ENCODE results near the gene CREBBP.

The CREBBP gene

DNA sequence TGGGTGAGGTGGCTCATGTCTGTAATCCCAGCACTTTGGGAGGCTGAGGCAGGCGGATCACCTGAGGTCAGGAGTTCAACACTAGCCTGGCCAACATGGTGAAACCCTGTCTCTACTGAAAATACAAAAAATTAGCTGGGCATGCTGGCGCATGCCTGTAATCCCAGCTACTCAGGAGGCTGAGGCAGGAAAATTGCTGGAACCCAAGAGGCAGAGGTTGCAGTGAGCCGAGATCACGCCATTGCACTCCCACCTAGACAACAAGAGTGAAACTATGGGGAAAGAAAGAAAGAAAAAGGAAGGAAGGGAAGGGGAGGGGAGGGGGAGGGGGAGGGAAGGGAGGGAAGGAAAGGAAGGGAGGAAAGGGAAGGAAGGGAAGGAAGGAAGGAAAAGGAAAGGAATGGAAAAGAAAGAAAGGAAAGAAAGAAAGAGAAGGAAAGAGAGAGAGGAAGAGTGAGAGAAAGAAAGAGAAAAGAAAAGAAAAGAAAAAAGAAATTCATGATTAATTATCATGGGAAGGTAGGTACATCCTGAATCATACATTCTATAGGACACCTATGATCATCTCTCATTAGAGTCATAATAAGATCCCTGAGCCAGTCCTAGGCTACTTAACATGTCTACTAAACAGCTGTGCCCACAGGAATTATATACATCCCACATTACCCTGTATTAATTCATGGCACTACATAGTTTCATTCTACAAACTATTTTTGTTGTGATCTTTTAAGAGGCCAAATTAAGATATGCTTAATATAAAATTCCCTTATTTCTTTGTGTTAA, 40.9 kb downstream of the CREBBP start:
- no peak for TF ChIP-seq ZNF274 (IDR thresholded peaks at IDR 0.05; ENCODE audit: low read depth, low read length)
- no peak overlapping the region for H3K4me3 ChIP-seq (ENCODE audit: insufficient read length, low read depth)
- H3K4me1 ChIP-seq (ENCODE audit: insufficient read depth, insufficient read length) = peaks cover 2% of the 10 kb centered on the region
- no peak for DNase-seq (ENCODE audit: low read depth, low spot score)
- no peaks in the 10 kb centered on the region for H3K27me3 ChIP-seq (ENCODE audit: insufficient read depth, insufficient read length)
- H3K9ac ChIP-seq (ENCODE audit: insufficient read length, low read depth) = no peak overlapping the region
- peaks cover 12% of the 10 kb centered on the region for H3K36me3 ChIP-seq (ENCODE audit: insufficient read depth, insufficient read length, low read length)
- H3K9me3 ChIP-seq (ENCODE audit: insufficient read depth, low read length) = no peaks in the 10 kb centered on the region

DNA sequence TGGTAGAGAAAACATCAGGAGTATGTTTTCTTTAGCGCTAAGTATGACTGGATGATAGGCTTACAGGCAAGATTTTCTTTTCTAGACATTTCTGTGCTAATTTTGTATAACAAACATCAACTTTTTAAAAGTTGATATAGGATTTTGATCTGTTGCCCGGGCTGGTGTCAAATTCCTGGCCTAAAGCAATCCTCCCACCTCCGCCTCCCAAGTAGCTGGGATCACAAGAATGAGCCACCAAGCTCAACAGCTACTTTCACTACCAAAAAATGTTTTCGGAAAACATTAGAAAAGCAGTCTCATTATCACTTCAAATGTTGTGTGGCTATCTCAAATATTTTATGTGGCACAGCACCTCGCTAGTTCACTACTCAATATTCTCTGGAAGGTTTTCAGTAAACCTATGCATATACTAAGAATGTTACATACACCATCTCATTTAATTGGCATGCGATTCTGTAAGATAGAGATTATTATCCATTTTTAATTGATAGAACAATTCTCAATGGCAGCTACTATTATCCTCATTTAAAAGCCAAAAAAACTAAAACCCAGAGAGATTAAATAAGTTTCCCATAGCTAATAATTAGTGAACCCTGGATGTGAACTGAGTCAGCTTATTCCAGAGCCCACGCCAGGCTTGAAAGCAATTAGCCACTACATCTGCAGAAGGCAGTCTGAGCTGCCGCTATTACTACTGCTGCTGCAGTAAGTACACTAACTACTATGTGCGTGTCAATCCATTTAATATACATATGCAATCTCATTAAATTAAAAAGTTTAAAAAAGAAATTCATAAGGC, 41.7 kb downstream of the CREBBP start:
- Histone ChIP-seq H3K4me3 (ENCODE audit: insufficient read length, low read depth) (no peak overlapping the region), H3K9me3 (ENCODE audit: insufficient read depth, low read length) (no peaks in the 10 kb centered on the region), H3K9ac (ENCODE audit: insufficient read length, low read depth) (no peak overlapping the region), H3K36me3 (ENCODE audit: insufficient read depth, insufficient read length, low read length) (peaks cover 12% of the 10 kb centered on the region), H3K4me1 (ENCODE audit: insufficient read depth, insufficient read length) (peaks cover 2% of the 10 kb centered on the region), H3K27me3 (ENCODE audit: insufficient read depth, insufficient read length) (no peaks in the 10 kb centered on the region)
- TF ChIP-seq YY1 (IDR thresholded peaks at IDR 0.05; ENCODE audit: insufficient read depth, insufficient read length) = no peak
- DNase-seq (ENCODE audit: low read depth, low spot score) = no peak

- peaks cover 2% of the 10 kb centered on the region for H3K4me1 ChIP-seq (ENCODE audit: insufficient read depth, insufficient read length)
- TF ChIP-seq YY1 (IDR thresholded peaks at IDR 0.05; ENCODE audit: insufficient read depth, insufficient read length) = no peak
- no peak for TF ChIP-seq ZNF274 (IDR thresholded peaks at IDR 0.05; ENCODE audit: low read depth, low read length)
- no peak for TF ChIP-seq SUZ12 (IDR thresholded peaks at IDR 0.05; ENCODE audit: extremely low read depth, insufficient read depth, insufficient read length)
- H3K4me3 ChIP-seq (ENCODE audit: insufficient read length, low read depth) = no peak overlapping the region
- DNase-seq (ENCODE audit: low read depth, low spot score) = no peak
- peaks cover 5% of the 10 kb centered on the region for H3K9me3 ChIP-seq (ENCODE audit: insufficient read depth, low read length)
- H3K9ac ChIP-seq (ENCODE audit: insufficient read length, low read depth) = no peak overlapping the region
- peaks cover 12% of the 10 kb centered on the region for H3K36me3 ChIP-seq (ENCODE audit: insufficient read depth, insufficient read length, low read length)
- no peaks in the 10 kb centered on the region for H3K27me3 ChIP-seq (ENCODE audit: insufficient read depth, insufficient read length)
Measured at GRCh38 chr16:3837851-3838586, 42.5 kb downstream of the CREBBP start.

DNA sequence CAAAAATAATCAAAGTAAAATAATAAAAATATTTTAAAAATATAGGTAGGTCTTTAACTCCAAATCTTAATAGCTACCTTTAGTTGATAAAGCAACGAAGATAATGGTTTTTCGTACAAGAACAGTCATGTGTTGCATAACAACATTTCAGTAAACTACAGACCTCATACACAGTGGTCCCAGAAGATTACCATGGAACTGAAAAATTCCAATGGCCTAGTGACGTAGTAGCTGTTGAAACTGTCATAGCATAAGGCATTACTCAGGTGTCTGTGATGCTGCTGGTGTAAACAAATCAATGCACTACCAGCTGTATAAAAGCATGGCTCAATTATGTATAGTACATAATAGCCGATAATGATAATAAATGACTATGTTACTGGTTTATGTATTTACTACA, 43.9 kb downstream of the CREBBP start:
- Histone ChIP-seq H3K9ac (ENCODE audit: insufficient read length, low read depth) (no peak overlapping the region), H3K27me3 (ENCODE audit: insufficient read depth, insufficient read length) (no peaks in the 10 kb centered on the region), H3K9me3 (ENCODE audit: insufficient read depth, low read length) (peaks cover 15% of the 10 kb centered on the region), H3K4me1 (ENCODE audit: insufficient read depth, insufficient read length) (peaks cover under 1% of the 10 kb centered on the region), H3K36me3 (ENCODE audit: insufficient read depth, insufficient read length, low read length) (peaks cover 14% of the 10 kb centered on the region), H3K4me3 (ENCODE audit: insufficient read length, low read depth) (no peak overlapping the region)
- no peak for DNase-seq (ENCODE audit: low read depth, low spot score)
- TF ChIP-seq YY1 (IDR thresholded peaks at IDR 0.05; ENCODE audit: insufficient read depth, insufficient read length) = no peak
- no peak for TF ChIP-seq SUZ12 (IDR thresholded peaks at IDR 0.05; ENCODE audit: extremely low read depth, insufficient read depth, insufficient read length)
- TF ChIP-seq ZNF274 (IDR thresholded peaks at IDR 0.05; ENCODE audit: low read depth, low read length) = no peak

DNA sequence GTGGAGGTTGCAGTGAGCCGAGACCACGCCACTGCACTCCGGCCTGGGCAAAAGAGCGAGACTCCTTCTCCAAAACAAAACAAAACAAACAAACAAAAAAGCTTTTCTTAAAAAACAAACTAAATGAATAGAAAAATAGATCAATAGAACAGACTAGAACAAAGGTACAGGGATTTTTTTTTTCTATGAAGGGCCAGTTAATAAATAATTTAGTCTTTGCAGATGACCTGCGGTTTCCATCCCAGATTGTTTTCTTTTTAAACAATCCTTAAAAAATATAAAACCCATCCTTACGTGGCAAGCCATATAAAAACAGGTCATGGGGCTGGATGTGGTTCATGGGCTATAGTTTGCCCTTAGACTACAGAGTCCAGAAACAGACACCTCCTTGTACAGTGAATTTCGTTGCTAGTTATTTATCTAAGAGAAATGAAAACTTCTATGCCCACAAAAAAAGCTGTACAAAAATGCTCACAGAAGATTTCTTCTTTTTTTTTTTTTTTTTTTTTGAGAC, 45.4 kb downstream of the CREBBP start:
- TF ChIP-seq YY1 (IDR thresholded peaks at IDR 0.05; ENCODE audit: insufficient read depth, insufficient read length) = no peak
- Histone ChIP-seq H3K36me3 (ENCODE audit: insufficient read depth, insufficient read length, low read length) (peaks cover 11% of the 10 kb centered on the region), H3K9ac (ENCODE audit: insufficient read length, low read depth) (no peak overlapping the region), H3K4me1 (ENCODE audit: insufficient read depth, insufficient read length) (no peaks in the 10 kb centered on the region), H3K27me3 (ENCODE audit: insufficient read depth, insufficient read length) (no peaks in the 10 kb centered on the region), H3K9me3 (ENCODE audit: insufficient read depth, low read length) (peaks cover 15% of the 10 kb centered on the region), H3K4me3 (ENCODE audit: insufficient read length, low read depth) (no peak overlapping the region)
- no peak for DNase-seq (ENCODE audit: low read depth, low spot score)

GRCh38 chr16:3832668-3833067, 47.8 kb downstream of the CREBBP start:
- Histone ChIP-seq H3K36me3 (ENCODE audit: insufficient read depth, insufficient read length, low read length) (peaks cover 11% of the 10 kb centered on the region), H3K4me3 (ENCODE audit: insufficient read length, low read depth) (no peak overlapping the region), H3K4me1 (ENCODE audit: insufficient read depth, insufficient read length) (no peaks in the 10 kb centered on the region), H3K9me3 (ENCODE audit: insufficient read depth, low read length) (peaks cover 15% of the 10 kb centered on the region), H3K27me3 (ENCODE audit: insufficient read depth, insufficient read length) (no peaks in the 10 kb centered on the region), H3K9ac (ENCODE audit: insufficient read length, low read depth) (no peak overlapping the region)
- no peak for DNase-seq (ENCODE audit: low read depth, low spot score)
- TF ChIP-seq SUZ12 (IDR thresholded peaks at IDR 0.05; ENCODE audit: extremely low read depth, insufficient read depth, insufficient read length) (no peak), ZNF274 (IDR thresholded peaks at IDR 0.05; ENCODE audit: low read depth, low read length) (no peak), YY1 (IDR thresholded peaks at IDR 0.05; ENCODE audit: insufficient read depth, insufficient read length) (no peak)
